ENCODE results near the gene RGS7.
"Not testable (repeated sequence)": the region's sequence is repeated elsewhere in the genome, so short reads cannot be mapped to it uniquely, and the experiment has no call there.

The RGS7 gene

GRCh38 chr1:241271427-241271826 lies 85.6 kb downstream of the RGS7 start:
- no peak for DNase-seq (ENCODE audit: low read depth)

GRCh38 chr1:241270016-241270415 lies 87.0 kb downstream of the RGS7 start:
- DNase-seq (ENCODE audit: low read depth): no peak

GRCh38 chr1:241269116-241269515 lies 87.9 kb downstream of the RGS7 start:
- DNase-seq (ENCODE audit: low read depth): no peak

- DNase-seq (ENCODE audit: low read depth): no peak
Measured at GRCh38 chr1:241266121-241266520, 90.9 kb downstream of the RGS7 start.

GRCh38 chr1:241265428-241265827 lies 91.6 kb downstream of the RGS7 start:
- DNase-seq (ENCODE audit: low read depth): no peak

- no peak for DNase-seq (ENCODE audit: low read depth)
Measured at GRCh38 chr1:241263346-241263745, 93.7 kb downstream of the RGS7 start.

GRCh38 chr1:241253471-241253870 lies 103.5 kb downstream of the RGS7 start:
- no peak for DNase-seq (ENCODE audit: low read depth)

- no peak for DNase-seq (ENCODE audit: low read depth)
Measured at GRCh38 chr1:241250465-241250864, 106.5 kb downstream of the RGS7 start.

- DNase-seq (ENCODE audit: low read depth): no peak
Measured at GRCh38 chr1:241240069-241240468, 116.9 kb downstream of the RGS7 start.

GRCh38 chr1:241237873-241238272 lies 119.1 kb downstream of the RGS7 start:
- DNase-seq (ENCODE audit: low read depth): no peak

GRCh38 chr1:241235256-241235897 lies 121.6 kb downstream of the RGS7 start:
- DNase-seq (ENCODE audit: low read depth): no peak

- no peak for DNase-seq (ENCODE audit: low read depth)
Measured at GRCh38 chr1:241229711-241230110, 127.3 kb downstream of the RGS7 start.

GRCh38 chr1:241229216-241229615 lies 127.8 kb downstream of the RGS7 start:
- DNase-seq (ENCODE audit: low read depth): no peak

GRCh38 chr1:241228339-241228738 lies 128.7 kb downstream of the RGS7 start:
- DNase-seq (ENCODE audit: low read depth): no peak

- DNase-seq (ENCODE audit: low read depth): no peak
Measured at GRCh38 chr1:241225741-241226140, 131.3 kb downstream of the RGS7 start.

GRCh38 chr1:241224189-241224588 lies 132.8 kb downstream of the RGS7 start:
- DNase-seq (ENCODE audit: low read depth): not testable (repeated sequence)

GRCh38 chr1:241222813-241223212 lies 134.2 kb downstream of the RGS7 start:
- DNase-seq (ENCODE audit: low read depth): not testable (repeated sequence)

- no peak for DNase-seq (ENCODE audit: low read depth)
Measured at GRCh38 chr1:241221319-241221718, 135.7 kb downstream of the RGS7 start.

GRCh38 chr1:241220913-241221312 lies 136.1 kb downstream of the RGS7 start:
- not testable (repeated sequence) for DNase-seq (ENCODE audit: low read depth)

GRCh38 chr1:241219449-241219848 lies 137.6 kb downstream of the RGS7 start:
- no peak for DNase-seq (ENCODE audit: low read depth)

- DNase-seq (ENCODE audit: low read depth): no peak
Measured at GRCh38 chr1:241217516-241217915, 139.5 kb downstream of the RGS7 start.

- DNase-seq (ENCODE audit: low read depth): no peak
Measured at GRCh38 chr1:241215683-241216082, 141.3 kb downstream of the RGS7 start.

- no peak for DNase-seq (ENCODE audit: low read depth)
Measured at GRCh38 chr1:241215203-241215602, 141.8 kb downstream of the RGS7 start.

GRCh38 chr1:241213139-241213538 lies 143.9 kb downstream of the RGS7 start:
- no peak for DNase-seq (ENCODE audit: low read depth)

- no peak for DNase-seq (ENCODE audit: low read depth)
Measured at GRCh38 chr1:241212628-241213027, 144.4 kb downstream of the RGS7 start.

All from stimulated activated CD8-positive, alpha-beta memory T cell treated with anti-CD3 and anti-CD28 coated beads, Interleukin-12 subunit alpha, Interleukin-12 subunit beta, amount 100 ng/mL, for 1 hour (primary cell).